K562 treated with DMSO at 1 percent for 4 hours (cell line): ENCODE measurements around the gene PTCD2. TPM values are rescaled to one million over a fixed set of nuclear protein-coding genes. Genes with fewer than 3 reads are reported as not detected.

Experiments used
- total RNA-seq: library from RNA; unstranded; fragments of 300-600 nt; gene quantifications from 2 replicates; pipeline ENCODE4 v1.2.3, GENCODE V29; 2022; ENCODE audit not compliant: insufficient read depth

The PTCD2 gene, protein sequence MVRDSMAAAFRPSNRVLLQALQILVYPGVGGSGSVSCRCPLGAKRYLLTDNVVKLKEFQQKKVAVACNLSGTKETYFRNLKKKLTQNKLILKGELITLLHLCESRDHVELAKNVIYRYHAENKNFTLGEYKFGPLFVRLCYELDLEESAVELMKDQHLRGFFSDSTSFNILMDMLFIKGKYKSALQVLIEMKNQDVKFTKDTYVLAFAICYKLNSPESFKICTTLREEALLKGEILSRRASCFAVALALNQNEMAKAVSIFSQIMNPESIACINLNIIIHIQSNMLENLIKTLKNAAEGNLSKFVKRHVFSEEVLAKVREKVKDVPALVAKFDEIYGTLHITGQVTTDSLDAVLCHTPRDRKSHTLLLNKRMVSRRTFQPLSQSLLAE
- total RNA-seq, result 2.1 and 3.7 TPM in 2 replicates

DNA sequence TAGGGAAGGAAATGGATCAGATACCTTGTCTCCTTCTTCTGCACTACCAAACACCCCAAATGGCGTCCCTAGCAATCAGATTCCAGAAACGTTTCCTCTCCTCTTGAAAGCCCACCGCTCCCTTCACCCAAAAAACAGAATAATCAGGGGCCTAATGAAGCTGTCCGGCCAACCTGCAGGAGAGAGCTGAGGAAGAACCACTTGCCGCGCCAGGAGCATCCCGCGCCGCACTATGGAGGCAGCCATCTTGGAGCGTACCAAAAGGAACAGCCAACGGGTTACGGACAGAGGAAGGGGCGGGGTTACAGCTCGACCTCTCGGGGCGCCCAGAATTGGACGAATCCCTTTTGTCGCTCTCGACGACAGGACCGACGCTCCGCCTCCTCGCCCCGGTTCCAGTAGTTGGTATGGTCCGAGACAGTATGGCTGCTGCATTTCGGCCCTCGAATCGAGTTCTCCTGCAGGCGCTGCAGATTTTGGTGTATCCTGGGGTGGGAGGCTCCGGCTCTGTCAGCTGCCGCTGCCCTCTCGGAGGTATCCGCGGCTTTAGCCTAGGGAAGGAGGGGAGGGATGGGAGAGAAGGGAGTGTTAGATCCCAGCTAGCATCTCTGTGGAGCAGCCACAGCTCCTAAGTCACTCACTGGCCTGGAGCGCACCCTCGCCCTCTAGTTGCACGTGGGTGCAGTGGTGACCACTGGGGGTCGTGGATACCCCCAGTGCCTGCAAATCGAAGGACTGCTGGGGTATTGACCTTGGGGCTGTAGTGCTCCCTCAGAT lies at the start of gene PTCD2, which contains the start of gene MRPS27:
TSS of gene PTCD2 (plus strand) at position 398 of the 777 bp plus-strand sequence. CDS start at position 408, 10 bp downstream.
TSS of gene MRPS27 (minus strand) at position 265 of the 777 bp plus-strand sequence. CDS start at position 246, 19 bp downstream.

Other genes with a start within 250 kb of the PTCD2 start
- 17.1 and 18.8 TPM in 2 replicates for gene MAP1B, start 212.9 kb upstream of the PTCD2 start, total RNA-seq
- gene MRPS27, start 133 bp upstream of the PTCD2 start, total RNA-seq, result 22.1 and 32.8 TPM in 2 replicates
- gene ZNF366, start 187.0 kb downstream of the PTCD2 start, total RNA-seq, result not detected in 2 replicates